ENCODE data around the gene HAPSTR1. TPM values are rescaled to one million over a fixed set of nuclear protein-coding genes. Genes with fewer than 3 reads are reported as not detected.

HAPSTR1 gene
- total RNA-seq, 6 experiments from 2014 or later = 65.0 to 77.4 (median 72.0) TPM

- H3K4me1 Mint-ChIP-seq (ENCODE audit: low read depth) = peaks cover 100% of the 10 kb centered on the region
- no peaks in the 10 kb centered on the region for H3K9me3 Mint-ChIP-seq
- peaks cover 70% of the 10 kb centered on the region for H3K36me3 Mint-ChIP-seq (ENCODE audit: low read depth)
- no peak for TF ChIP-seq CTCF (IDR thresholded peaks at IDR 0.05)
- 0 out of 2 replicates have a peak overlapping the region, but pooled peaks have one; percentile 28 for H3K4me3 Mint-ChIP-seq
- H3K27ac Mint-ChIP-seq = peak overlapping the region; percentile 63
- no peak for DNase-seq
- peaks cover 7% of the 10 kb centered on the region for H3K27me3 Mint-ChIP-seq (ENCODE audit: insufficient read depth)
Measured at GRCh38 chr16:9113707-9114106, 22.3 kb downstream of the HAPSTR1 start.

- Mint-ChIP-seq H3K27ac (peak overlapping the region; percentile 63), H3K36me3 (ENCODE audit: low read depth) (peaks cover 69% of the 10 kb centered on the region)
Measured at GRCh38 chr16:9114112-9114511, 22.7 kb downstream of the HAPSTR1 start.

DNA sequence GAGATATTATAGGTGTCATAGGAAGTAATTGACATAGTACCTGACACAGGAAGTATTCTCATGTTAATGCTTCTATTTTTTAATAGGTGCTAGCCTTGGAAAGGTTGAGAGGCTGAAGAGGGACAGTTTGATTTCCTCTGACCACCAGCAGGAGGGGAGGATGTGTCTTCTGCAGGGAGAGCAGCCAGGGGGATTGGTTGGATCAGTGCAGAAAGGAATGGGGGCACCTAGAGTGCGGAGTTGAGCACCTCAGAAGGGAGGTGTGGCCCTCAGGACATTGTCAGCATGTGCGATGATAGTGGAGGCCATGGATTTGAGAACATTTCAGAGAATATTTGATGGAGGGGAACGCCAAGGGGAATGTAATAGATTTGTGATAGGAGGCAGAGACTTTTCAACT lies 23.4 kb downstream of the HAPSTR1 start:
- no peak for DNase-seq
- H3K36me3 Mint-ChIP-seq (ENCODE audit: low read depth) = peaks cover 65% of the 10 kb centered on the region
- H3K4me3 Mint-ChIP-seq = peak overlapping the region; percentile 52
- 0 out of 2 replicates have a peak, but pooled peaks have one; percentile 14 for TF ChIP-seq CTCF (IDR thresholded peaks at IDR 0.05)
- no peaks in the 10 kb centered on the region for H3K9me3 Mint-ChIP-seq
- peaks cover 7% of the 10 kb centered on the region for H3K27me3 Mint-ChIP-seq (ENCODE audit: insufficient read depth)
- peaks cover 100% of the 10 kb centered on the region for H3K4me1 Mint-ChIP-seq (ENCODE audit: low read depth)
- peak overlapping the region; percentile 63 for H3K27ac Mint-ChIP-seq

More at GRCh38 chr16:9114112-9114511, 22.7 kb downstream of the HAPSTR1 start:
- DNase-seq = no peak
- H3K4me3 Mint-ChIP-seq = peak overlapping the region; percentile 13
- peaks cover 7% of the 10 kb centered on the region for H3K27me3 Mint-ChIP-seq (ENCODE audit: insufficient read depth)
- H3K4me1 Mint-ChIP-seq (ENCODE audit: low read depth) = peaks cover 100% of the 10 kb centered on the region
- H3K9me3 Mint-ChIP-seq = no peaks in the 10 kb centered on the region
- TF ChIP-seq CTCF (IDR thresholded peaks at IDR 0.05) = no peak

- Mint-ChIP-seq H3K27ac (peak overlapping the region; percentile 63), H3K36me3 (ENCODE audit: low read depth) (peaks cover 65% of the 10 kb centered on the region), H3K4me1 (ENCODE audit: low read depth) (peaks cover 100% of the 10 kb centered on the region), H3K9me3 (no peaks in the 10 kb centered on the region), H3K27me3 (ENCODE audit: insufficient read depth) (peaks cover 7% of the 10 kb centered on the region), H3K4me3 (peak overlapping the region; percentile 52; the same call in 1 of the 2 replicates)
- TF ChIP-seq CTCF (IDR thresholded peaks at IDR 0.05) = no peak
- no peak for DNase-seq
Measured at GRCh38 chr16:9115277-9115676, 23.8 kb downstream of the HAPSTR1 start.

DNA sequence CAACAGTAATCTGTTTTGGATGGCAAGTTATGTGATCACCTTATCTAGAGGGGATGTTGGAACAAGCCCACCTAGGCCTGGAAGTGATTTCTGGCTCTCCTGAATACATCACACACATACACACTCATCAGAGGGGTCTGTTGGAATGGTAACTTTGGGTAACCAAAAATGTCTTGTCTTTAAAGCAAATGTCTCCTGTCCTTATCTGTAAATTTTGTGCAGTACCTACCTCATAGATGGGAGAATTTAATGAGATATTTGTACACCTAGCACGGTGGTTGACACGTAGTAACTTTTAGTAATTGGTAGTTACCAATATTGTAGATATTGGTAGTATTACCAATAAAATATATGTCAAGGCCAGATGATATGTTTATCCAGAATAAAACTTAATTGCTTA lies 24.7 kb downstream of the HAPSTR1 start:
- Mint-ChIP-seq H3K9me3 (no peaks in the 10 kb centered on the region), H3K27me3 (ENCODE audit: insufficient read depth) (peaks cover 7% of the 10 kb centered on the region), H3K4me1 (ENCODE audit: low read depth) (peaks cover 94% of the 10 kb centered on the region), H3K4me3 (no peak overlapping the region), H3K36me3 (ENCODE audit: low read depth) (peaks cover 58% of the 10 kb centered on the region), H3K27ac (peak overlapping the region; percentile 63; the same call in 1 of the 2 replicates)
- TF ChIP-seq CTCF (IDR thresholded peaks at IDR 0.05) = no peak
- DNase-seq = no peak

Data from HFFc6 (cell line).